C4-2B (cell line): Measurements from ENCODE around the gene OLFM1.

ENCODE experiments used
- CTCF ChIP-seq: fragments of 450-650 bp; conservative IDR thresholded peaks from 2 replicates; pipeline ENCODE4 v1.5.1; 2017; ENCODE audit warnings: mild to moderate bottlenecking
- ZFX ChIP-seq: fragments of 450-650 bp; IDR thresholded peaks from 2 replicates; pipeline ENCODE4 v1.6.1; 2017

DNA sequence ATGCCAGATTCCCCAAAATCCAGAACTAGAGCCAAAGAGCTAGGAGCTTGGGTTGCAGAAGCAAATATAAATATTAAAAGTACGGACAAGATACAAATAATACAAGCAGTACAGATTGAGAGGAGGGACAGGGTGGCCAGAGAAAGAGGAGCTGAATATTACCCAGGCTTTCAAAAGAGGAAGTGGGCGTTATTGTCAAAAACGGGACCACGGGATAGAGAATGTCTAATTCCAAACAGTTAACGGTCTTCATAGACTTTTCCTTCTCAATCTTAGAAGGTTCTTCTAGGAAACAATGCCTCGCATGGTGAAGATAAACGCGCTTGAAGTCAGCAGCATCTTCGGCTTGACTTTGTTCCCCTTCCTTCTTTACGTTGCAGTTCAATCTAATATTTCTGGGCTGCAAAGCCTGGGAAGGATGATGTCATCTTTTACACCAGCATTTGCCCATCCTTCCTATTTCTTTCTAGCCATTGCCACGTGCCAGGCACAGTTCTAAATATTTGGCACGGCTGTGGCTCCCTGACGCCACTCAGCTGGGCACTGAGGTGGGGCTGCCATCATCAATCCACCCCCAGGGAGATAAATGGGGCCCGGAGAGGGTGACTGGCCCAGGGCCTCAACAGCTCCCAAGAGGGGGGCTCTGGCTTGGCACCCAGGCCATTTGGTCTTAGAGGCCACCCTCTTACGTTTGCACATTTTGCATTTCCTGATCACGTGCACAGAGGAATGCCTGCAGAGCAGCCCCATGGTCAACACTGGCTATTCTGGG, 16.3 kb upstream of the OLFM1 start:
- TF ChIP-seq CTCF (no peak), ZFX (no peak)
